ENCODE results near the gene PRAMEF13.
"Not testable (repeated sequence)": the region's sequence is repeated elsewhere in the genome, so short reads cannot be mapped to it uniquely, and the experiment has no call there.

- not testable (repeated sequence) for TF ChIP-seq CTCF (conservative IDR thresholded peaks at IDR 0.05; ENCODE audit: low read depth, low read length); EZH2 (IDR thresholded peaks at IDR 0.05; ENCODE audit: low read length, unreplicated experiment); EZH2phosphoT487 (IDR thresholded peaks at IDR 0.05; ENCODE audit: borderline replicate concordance, low read length)
These were observed 32.8 kb upstream of the PRAMEF13 start for GRCh38 chr1:13234057-13234456.

Measured in PC-3 (cell line).